NCI-H526 treated with DMSO at 0.1 percent for 48 hours (cell line): ENCODE results near the gene PHLDA3.
A peak's percentile ranks its signal among the peaks of the same experiment; 100 is the strongest.

Experiments
- DNase-seq: peaks from one replicate; lab custom pipeline; 2025; lab: John Stamatoyannopoulos, UW

Gene PHLDA3

GRCh38 chr1:201461645-201462441 is 7.1 kb downstream of the PHLDA3 start:
- DNase-seq, result no peak

DNA sequence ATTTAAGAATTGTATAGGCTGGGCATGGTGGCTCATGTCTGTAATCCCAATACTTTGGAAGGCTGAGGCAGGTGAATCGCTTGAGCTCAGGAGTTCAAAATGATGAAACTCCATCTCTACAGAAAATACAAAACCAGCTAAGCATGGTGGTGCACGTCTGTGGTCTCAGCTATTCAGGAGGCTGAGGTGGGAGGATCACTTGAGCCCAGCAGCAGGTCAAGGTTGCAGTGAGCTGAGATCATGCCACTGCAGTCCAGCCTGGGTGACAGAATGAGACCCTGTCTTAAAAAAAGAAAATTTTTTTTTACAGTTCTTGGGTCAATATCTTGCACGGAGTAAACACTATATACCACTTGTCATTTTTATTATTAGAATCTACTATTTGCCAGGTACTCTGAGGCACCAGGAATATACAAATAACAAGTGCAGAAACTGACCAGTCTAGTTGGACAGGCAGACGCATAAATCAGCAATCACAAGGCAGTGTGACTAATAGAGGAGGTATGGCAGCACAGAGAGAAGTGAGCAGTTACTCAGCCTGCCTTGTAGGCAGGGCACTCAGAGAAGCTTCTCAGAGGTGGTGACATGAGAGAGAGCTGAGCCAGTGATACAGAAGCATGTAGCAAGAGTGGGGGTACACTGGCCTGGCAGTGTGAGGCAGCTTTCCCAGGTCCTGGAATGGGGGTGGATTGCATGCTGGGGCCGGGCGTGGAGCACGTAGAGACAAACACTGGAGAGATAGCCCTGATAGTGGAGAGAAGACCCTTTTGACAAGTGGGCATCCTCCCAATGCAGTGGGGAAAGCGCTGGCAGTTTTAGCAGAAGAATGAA is 8.0 kb downstream of the PHLDA3 start:
- DNase-seq, result no peak

GRCh38 chr1:201459775-201460174 is 9.2 kb downstream of the PHLDA3 start:
- DNase-seq, result no peak

GRCh38 chr1:201459052-201459451 is 9.9 kb downstream of the PHLDA3 start:
- no peak for DNase-seq

DNA sequence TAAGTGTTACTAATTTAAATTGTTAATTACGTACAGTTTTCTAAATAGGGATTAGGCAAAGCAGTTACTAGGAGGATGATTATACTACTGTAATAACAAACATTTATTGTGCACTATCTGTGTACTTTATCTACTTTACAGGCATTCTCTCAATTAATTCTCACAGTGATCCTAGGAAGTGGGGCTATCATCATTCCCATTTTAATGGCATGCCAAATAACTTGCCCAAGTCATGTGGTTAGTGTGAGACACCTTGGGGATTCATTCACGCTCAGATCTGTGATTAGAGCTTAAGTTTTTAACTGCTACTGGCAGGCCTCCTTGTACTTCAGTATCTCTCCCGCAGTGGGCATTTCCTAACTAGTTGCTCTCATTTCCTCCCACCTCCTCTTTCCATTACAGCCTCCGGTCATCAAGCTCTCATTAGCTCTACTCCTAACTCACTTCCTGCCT is 11.5 kb downstream of the PHLDA3 start:
- DNase-seq, result no peak

GRCh38 chr1:201456499-201457309 is 12.3 kb downstream of the PHLDA3 start:
- no peak for DNase-seq

DNA sequence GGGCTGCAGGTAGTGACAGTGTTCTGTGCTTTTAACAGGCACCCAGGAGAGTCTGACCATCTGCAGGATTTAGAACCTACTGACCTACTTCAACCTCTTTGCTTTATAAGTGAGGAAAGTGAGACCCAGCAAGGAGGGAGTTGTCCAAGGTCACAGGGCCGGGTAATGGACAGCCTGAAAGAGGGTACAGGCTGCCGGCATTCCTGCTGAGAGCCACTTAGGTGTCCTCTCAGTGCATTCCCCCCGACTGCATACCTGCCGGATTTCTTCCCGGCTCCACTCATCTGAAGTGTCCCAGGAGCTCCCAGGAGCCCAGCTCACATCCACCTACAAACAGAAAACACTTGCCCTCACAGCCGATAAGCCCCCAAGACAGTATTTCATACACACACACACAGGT is 13.9 kb downstream of the PHLDA3 start:
- DNase-seq, result no peak

- DNase-seq, result no peak
Measured at GRCh38 chr1:201454608-201455007, 14.4 kb downstream of the PHLDA3 start.

DNA sequence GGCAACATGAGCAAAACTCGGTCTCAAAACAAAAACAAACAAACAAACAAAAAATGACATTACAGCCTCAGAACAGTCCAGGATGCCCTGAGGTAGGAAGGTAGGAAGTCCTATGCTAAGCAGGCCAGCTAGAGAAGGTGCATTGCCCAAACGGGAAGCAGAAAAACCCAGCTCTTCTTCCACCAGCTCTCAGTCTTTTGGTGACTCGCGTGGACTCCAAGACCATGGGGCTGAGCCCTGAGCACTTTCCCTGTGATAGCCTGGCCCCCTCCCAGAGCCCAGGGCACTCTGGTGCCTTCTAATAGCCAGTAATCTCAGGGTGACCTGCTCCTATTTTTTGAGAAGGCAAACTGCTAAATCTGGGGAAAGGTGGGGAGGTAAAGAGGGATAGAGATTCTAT is 16.1 kb downstream of the PHLDA3 start:
- DNase-seq, result no peak

- no peak for DNase-seq
Measured at GRCh38 chr1:201450721-201451291, 18.2 kb downstream of the PHLDA3 start.

DNA sequence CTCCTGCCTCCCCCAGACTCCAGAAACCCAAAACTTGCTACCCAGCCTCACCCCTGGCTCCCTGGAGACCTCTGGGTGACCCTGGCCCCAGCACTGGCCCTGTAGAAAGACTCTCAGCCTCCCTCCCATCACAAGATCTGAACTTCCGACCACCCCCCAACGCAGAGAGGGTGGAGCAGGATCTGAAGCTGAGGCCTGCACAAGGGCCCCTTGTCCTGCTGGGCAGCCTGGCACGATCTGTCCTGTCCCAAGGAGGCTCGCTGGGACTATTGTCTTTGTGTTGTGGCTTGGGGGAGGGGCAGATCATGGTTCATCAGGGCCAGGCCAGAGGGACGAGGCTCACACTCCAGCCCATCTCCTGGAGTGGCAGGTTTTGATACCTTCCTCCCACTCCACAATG is 20.0 kb downstream of the PHLDA3 start:
- no peak for DNase-seq

GRCh38 chr1:201447903-201448871 is 20.8 kb downstream of the PHLDA3 start:
- peak; percentile 8 for DNase-seq

DNA sequence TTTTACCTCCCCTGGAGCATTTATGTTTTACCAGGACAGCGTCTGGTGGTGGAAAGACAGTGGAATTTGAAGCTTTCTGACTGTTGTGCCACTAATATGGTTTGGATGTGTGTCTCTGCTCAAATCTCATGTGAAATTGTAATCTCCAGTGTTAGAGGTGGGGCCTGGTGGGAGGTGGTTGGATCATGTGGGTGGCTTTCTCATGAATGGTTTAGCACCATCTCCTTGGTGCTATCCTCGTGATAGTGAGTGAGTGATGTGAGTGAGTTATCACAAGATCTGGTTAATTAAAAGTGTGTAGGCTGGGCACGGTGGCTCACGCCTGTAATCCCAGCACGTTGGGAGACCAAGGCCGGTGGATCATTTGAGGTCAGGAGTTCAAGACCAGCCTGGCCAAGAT is 23.7 kb downstream of the PHLDA3 start:
- no peak for DNase-seq

- no peak for DNase-seq
Measured at GRCh38 chr1:201444792-201445191, 24.2 kb downstream of the PHLDA3 start.

DNA sequence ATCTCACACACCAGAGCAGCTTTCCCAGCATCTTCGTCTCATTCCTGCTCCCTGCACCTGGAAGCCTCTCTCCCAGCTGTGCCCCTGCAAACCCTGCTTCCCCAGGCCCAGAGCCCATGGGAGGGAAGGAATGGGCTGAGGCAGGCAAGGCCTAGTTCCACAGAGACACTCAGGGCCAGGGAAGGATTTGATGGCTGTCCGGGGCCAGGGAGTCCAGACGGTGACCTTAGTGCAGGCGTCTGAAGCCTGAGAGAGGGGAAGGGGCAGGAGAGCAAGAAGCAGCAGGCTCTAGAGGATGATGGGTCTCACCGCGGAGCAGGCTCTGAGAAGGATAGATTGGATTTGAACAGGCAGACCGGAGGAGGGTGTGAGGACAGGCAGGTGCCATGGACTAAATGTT is 25.2 kb downstream of the PHLDA3 start:
- no peak for DNase-seq

DNA sequence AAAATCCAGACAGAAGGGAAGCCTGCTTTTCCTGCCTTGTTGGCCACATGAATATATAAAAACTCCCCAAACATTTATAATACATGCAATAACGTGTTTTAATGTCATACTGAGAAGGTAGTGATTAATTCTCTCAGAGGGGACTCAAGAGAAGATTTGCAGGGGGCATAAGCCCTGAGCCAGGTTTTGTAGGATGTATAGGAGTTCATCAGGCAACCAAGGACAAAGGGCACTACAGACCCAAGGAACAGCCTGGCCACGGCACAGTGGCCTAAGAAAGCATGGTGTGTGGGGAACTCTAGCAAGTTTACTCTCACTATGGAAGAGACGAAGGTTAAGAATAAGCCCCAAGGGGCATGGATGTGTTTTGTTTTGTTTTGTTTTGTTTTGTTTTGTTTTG is 32.0 kb downstream of the PHLDA3 start:
- DNase-seq, result no peak

- no peak for DNase-seq
Measured at GRCh38 chr1:201436393-201436792, 32.6 kb downstream of the PHLDA3 start.

- no peak for DNase-seq
Measured at GRCh38 chr1:201434266-201434665, 34.7 kb downstream of the PHLDA3 start.

GRCh38 chr1:201433609-201434008 is 35.4 kb downstream of the PHLDA3 start:
- no peak for DNase-seq

GRCh38 chr1:201430776-201431175 is 38.2 kb downstream of the PHLDA3 start:
- DNase-seq, result no peak
